ENCODE measurements around the gene CFL1. TPM values are rescaled to one million over a fixed set of nuclear protein-coding genes. Genes with fewer than 3 reads are reported as not detected.

The CFL1 gene
- total and polyA plus RNA-seq, 10 of the 15 experiments (the other 5 are each of a cell fraction or from before 2014, with no cell fraction given), result 164 to 2,994 (median 1,500) TPM

GRCh38 chr11:65890324-65891218 lies 32.6 kb upstream of the CFL1 start, which contains the start of gene CCDC85B (continued):
- peak in 2 of 3 experiments; percentile 4 to 8; a peak in 2 of 6 replicates for TF ChIP-seq CTCF (IDR thresholded peaks at IDR 0.05 in 2 of 3, conservative IDR thresholded peaks at IDR 0.05 in 1 of 3; ENCODE audit: control insufficient read depth in 2 of 3, extremely low read depth in 1 of 3, insufficient read depth in 1 of 3, low read depth in 3 of 3, low read length in 3 of 3)
- no peak for TF ChIP-seq STAT3 (IDR thresholded peaks at IDR 0.05; ENCODE audit: low read depth, low read length)
- TF ChIP-seq YBX1 (IDR thresholded peaks at IDR 0.05), result no peak
- TF ChIP-seq BCLAF1 (IDR thresholded peaks at IDR 0.05), result no peak; the same call in 1 of the 2 replicates
- no peak for TF ChIP-seq FOS (IDR thresholded peaks at IDR 0.05; ENCODE audit: borderline replicate concordance, extremely low read depth, insufficient read length)
- no peak for TF ChIP-seq ZBTB4 (CRISPR knock-in tag; IDR thresholded peaks at IDR 0.05)
- TF ChIP-seq CREM (IDR thresholded peaks at IDR 0.05; ENCODE audit: low read depth), result peak; percentile 53
- TF ChIP-seq FOXK2 (IDR thresholded peaks at IDR 0.05), result no peak

Measured in GM12878 (cell line).